ENCODE data around the gene PRAC1.

Gene PRAC1

DNA sequence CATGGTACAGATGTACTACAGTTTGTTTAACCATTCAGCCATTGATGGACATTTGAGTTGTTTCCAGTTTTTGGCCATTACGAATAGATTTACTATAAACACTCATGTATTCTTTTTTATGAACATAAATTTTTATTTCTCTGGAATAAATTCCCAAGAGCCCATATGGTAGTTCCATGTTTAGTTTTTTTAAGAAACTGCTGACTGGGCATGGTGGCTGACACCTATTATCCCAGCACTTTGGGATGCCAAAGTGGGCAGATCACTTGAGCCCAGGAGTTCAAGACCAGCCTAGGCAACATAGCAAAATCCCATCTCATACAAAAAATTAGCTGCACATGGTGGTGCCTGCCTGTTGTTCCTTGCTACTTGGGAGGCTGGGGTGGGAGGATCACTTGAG, 30.3 kb downstream of the PRAC1 start:
- DNase-seq = no peak

DNA sequence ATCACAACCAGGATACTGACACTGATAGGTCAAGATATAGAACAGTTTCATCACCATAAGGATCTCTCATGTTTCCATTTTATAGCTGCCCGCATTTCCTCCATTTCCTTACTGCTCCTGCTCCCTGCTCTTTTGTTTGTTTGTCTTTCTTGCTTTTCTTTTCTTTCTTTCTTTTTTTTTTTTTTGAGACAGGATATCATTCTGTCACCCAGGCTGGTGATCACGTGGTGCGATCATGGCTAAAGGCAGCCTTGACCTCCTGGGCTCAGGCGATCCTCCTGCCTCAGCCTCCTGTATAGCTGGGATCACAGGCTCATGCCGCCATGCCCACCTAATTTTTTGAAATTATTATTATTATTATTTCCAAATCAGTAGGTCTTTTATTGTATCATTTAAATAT, 31.7 kb downstream of the PRAC1 start:
- no peak for DNase-seq

DNA sequence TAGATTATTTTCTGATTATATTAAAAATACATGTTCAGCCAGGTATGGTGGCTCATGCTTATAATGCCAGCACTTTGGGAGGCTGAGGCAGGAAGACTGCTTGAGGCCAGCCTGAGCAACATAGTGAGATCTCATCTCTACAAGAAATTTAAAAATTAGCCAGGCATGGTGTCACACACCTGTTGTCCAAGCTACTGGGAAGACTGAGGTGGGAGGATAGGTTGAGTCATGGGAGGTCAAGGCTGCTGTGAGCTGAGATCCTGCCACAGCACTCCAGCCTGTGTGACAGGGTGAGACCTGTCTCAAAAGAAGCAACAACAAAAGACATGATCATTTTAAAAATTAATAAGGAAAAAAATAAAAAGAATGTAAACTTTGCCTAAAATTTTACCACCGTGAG, 40.7 kb downstream of the PRAC1 start:
- DNase-seq = no peak

DNA sequence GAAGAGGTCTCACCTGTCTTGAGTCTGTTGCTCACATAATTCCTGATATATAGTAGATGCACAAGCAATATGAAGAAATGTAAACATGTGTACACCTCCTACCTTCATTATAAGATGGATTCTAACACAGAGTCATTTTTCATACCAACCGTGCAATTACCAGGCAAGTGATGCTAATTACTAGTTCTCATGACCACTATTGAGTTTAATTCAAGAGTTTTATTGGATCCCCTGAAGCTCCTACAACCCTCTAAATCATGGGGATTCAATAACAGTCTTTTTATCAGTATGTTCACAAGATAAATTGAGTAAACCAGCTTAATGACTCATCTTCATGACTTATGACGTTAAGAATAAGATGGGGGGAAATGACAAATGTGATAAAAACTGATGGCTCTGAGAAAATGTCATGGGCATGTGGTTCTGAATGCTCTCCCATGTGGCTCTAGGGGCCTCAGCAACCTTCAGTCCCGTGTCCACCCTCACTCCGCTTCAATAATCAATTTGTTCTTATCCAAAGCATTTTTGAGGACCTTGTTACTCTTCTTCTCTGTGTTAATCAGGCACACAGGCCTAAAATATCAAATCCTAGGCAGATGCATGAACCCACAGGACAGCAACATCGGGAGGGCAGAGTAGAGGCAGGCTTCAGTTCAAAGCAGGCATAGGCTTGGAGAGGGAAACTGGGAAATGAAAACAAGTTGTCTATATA, 42.8 kb downstream of the PRAC1 start:
- no peak for DNase-seq

DNA sequence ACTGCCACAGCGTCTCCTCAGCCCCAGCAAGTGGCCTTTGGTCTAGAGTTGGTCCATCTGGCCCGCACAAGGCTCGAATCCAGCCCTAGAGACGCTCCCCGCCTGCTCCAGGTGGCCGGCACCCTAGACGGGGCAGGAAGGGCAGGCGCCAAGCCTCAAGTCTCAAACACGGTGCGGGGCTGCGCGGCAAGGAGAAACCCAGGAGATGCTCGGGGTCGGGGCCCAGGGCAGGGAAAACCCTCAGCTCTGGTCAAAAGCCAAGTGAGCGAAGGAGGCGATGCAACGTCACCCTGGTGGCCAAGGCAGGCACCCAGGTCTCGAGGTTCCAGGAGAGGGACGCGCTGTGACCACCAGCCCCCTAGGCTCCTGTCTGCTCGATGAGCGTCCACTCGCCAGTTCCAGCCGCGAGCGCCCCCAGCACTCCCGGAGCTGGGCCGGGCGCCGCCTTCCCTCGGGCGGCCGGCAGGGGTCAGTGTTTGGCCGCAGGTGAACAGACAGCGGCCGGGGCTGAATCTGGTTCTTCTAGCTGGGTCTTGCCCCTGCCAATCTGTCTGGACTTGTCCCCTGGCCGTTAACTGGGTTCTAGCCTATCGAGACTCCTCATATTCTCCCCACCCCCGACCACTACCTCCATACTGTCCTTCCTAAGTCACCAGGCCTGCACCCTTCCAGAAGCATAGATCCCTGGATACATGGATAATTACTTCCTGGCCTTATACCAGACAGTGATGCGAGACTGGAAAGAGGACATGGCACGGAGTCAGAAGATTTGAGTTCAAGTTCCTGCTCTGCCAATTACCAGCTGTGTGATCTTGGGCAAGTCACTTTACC, 44.0 kb downstream of the PRAC1 start:
- DNase-seq = peak; percentile 51

DNA sequence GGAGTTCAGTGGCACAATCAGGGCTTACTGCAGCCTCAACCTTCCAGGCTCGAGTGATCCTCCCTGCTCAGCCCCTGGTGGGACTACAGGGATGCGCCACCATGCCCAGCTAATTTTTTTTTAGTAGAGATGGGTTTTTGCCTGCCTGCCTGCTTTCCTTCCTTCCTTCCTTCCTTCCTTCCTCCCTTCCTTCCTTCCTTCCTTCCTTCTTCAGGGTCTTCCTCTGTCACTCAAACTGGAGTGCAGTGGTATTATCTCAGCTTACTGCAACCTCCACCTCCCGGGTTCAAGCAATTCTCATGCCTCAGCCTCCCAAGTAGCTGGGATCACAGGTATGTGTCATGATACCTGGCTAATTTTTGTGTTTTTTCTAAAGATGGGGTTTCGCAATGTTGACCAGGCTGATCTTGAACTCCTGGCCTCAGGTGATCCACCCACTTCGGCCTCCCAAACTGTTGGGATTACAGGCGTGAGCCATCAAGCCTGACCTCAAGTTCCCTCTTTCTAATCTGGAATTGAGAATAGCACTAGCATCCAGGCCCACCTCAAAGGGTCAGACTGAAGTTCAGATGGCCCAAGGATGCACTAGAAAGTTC, 45.3 kb downstream of the PRAC1 start:
- no peak for DNase-seq

DNA sequence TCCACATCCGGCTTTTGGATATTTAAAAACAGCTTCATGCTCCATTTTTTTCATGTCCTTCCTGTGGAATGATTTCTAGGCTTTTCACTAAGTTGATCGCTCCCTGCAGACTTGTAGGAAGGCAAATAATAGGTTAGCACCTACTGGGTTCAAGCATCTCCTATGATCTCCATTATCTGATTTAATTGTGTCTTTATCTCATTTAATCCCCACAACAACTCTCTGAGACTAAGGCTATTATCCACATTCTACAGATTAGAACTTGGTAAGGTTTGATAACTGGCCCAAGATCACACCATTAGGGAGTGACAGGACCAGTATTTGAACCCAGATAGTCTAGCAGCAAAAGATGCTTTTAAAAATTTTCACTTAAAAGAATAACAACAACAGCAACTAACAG, 50.0 kb downstream of the PRAC1 start:
- DNase-seq = no peak

Data from NCI-H146 (cell line).